OCI-LY1 (cell line): ENCODE results near the gene CARMIL1.

Experiments
- EZH2 ChIP-seq: fragments of 200-600 bp; sonication (generic), shearing (Covaris generic); IDR thresholded peaks from 2 replicates; pipeline ENCODE4 v1.8.0; 2017; ENCODE audit warnings: borderline replicate concordance, mixed run types, mild to moderate bottlenecking, antibody characterized with exemption, low read length, moderate library complexity, mixed read lengths
- TF ChIP-seq, protein P1 (sequence below): fragments of 200-600 bp; sonication (generic), shearing (Covaris generic); IDR thresholded peaks from 2 replicates; pipeline ENCODE4 v1.5.1; 2017; ENCODE audit warnings: mild to moderate bottlenecking, antibody characterized with exemption, low read length, moderate library complexity, mixed read lengths

DNA sequence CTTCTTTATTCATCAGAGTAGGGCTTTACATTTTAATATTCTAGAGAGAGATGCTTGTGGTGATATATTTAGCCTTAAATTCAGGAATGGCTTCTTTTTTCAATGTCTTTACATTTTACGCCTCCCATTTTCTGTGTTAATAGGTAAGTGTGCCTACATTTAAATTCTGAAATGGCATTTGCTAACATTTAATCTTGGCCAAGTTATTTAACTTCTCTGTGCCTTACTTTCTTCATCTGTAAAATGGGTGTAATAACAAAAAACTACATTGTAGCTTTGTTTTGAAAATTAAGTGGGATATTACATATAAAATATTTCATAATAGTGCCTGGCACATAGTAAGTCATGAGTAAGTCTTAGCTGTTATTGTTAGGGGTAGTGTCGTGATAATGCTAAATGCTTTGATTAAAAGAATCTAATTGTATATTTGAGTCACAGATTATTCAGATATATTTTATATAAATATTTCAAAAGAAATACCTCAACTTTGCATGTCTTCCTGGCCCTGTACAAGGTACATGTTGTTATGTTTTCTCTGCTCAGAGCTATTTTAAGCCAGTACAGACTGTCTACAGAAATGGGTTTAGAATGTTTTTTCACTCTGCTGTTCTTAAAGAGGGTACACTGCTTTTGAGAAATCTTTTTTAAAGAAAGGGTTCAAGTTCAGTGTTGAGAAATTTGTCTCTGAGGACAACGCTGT is 18.8 kb downstream of the CARMIL1 start:
- TF ChIP-seq, protein P1, sequence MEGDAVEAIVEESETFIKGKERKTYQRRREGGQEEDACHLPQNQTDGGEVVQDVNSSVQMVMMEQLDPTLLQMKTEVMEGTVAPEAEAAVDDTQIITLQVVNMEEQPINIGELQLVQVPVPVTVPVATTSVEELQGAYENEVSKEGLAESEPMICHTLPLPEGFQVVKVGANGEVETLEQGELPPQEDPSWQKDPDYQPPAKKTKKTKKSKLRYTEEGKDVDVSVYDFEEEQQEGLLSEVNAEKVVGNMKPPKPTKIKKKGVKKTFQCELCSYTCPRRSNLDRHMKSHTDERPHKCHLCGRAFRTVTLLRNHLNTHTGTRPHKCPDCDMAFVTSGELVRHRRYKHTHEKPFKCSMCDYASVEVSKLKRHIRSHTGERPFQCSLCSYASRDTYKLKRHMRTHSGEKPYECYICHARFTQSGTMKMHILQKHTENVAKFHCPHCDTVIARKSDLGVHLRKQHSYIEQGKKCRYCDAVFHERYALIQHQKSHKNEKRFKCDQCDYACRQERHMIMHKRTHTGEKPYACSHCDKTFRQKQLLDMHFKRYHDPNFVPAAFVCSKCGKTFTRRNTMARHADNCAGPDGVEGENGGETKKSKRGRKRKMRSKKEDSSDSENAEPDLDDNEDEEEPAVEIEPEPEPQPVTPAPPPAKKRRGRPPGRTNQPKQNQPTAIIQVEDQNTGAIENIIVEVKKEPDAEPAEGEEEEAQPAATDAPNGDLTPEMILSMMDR = no peak
- TF ChIP-seq EZH2 = no peak
